GM21367 (cell line): ENCODE results near the gene NENF.
A peak's percentile ranks its signal among the peaks of the same experiment; 100 is the strongest.
"Not testable (repeated sequence)": the region's sequence is repeated elsewhere in the genome, so short reads cannot be mapped to it uniquely, and the experiment has no call there.

Source experiments
- ATAC-seq: cut with Tn5 transposase; IDR thresholded peaks from one replicate; pipeline ENCODE4 v1.9.1; 2021; ENCODE audit not compliant: unreplicated experiment

The NENF gene

DNA sequence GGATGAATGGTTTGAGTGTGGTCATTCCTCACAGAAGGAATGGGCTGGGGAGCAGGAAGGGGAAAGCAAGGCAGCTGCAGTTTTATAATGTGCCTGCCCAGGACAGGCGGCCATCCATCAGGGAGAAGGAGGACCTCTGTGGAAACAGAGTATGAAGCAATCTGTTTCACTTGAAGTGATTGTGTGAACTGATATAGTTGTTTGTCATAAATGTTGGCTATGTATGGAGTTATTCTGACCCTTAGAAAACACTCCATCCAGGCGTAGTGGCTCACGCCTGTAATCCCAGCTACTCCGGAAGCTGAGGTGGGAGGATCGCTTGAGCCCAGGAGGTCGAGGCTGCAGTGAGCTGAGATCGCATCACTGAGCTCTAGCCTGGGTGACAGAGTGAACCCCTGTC, 46.5 kb downstream of the NENF start:
- ATAC-seq, result no peak

DNA sequence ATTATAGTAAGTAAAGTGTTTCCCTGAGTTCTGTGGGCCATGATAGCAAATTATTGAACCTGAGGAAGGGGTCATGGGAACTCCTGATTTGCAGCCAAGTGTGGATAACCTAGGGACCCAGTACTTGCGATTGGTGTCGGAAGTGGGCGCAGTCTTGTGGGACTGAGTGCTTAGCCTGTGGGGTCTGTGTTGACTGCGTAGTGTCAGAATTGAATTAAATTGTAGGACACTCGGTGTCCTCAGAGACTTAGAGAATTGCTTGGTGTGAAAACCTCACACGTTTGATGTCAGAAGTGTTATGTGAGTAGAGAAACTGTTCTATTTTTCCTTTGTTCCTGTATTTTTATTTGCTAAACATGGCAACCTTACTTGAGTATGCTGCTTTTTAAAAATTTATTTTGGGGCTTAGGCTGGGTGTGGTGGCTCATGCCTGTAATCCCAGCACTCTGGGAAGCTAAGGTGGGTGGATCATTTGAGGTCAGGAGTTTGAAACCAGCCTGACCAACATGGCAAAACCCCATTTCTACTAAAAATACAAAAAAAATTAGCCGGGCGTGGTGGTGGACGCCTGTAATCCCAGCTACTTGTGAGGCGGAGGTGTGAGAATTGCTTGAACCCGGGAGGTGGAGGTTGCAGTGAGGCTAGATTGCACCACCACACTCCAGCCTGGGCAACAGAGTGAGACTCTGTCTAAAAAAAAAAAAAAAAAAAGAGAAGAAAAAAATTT, 48.2 kb downstream of the NENF start:
- ATAC-seq, result not testable (repeated sequence)

DNA sequence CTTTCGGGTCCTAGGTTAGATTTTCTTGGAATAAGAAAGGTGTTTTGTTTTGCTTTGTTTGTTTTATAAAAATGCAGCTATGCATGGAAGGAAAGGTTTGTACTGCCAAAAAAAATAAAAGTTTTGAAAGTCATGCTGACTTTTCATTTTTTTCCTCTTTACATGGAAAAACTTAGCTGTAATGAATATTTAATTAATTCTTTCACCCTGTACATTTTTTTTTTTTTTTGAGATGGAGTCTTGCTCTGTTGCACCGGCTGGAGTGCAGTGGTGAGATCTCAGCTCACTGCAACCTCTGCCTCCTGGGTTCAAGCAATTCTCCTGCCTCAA, 48.7 kb downstream of the NENF start:
- no peak for ATAC-seq

DNA sequence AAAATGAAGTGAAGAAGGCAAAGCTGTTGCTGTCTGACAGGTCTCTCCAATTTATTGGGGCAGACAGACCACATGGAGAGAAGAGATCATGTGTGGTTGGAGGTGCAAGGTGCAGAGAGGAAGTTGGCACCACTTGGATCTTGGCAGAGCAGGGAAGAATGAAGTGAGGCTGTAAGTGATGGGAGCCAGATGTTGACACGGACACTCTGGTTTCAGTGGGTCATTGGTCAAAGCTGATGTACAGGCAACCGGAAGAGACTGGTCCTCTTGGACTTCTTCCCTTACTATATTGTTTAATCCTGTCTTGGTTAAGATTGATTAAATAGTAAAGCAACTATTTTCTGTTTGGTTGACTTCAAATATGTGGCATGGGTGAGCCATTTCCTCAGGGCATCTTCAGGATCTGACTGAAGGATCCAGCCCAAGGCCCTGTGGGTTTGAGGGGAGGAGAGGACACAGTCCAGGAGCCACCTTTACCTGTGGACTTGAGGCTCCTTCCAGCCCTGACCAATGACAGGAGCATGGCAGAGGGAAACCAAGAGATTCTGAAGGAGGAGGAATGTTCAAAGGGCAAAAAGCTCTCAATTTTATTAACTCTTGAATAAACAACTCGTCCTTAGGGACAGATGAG, 49.4 kb downstream of the NENF start:
- ATAC-seq, result no peak

DNA sequence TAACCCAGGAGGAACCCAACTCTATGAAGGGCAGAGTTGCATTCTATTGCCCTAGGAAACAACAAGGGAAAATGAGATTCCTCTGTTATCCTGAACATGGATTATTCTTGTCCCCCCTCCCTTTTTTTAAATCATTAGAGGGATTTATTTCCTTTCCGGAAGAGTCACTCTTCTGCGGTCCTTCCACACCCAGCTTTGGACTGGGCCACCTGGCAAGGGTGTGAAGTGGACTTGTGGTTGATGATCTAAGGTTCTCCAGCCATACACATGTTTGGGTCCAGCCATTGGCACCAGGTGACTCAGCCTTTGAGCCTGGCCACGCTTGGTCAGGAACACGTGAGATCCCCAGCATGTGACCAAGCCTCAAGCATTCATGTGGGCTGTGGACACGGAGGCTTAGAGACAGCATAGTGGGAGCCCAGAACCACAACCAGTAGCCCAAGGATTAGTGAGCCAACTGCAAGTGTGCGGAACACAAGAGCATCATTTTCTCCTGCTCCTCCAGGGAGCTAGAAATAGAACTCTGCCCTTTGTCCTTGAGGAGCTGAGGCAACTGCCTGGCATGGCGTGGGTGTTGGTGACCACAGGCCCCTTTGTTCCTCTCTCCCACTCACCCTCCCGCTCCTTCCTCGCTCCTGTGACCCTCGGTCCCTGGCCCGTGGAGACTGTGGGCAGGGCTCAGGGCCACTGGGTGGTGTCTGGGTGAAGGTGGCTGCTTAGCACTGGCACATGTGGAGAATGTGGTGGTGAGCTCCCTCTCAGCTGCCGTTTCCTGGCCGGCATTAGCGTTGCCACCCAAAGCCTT, 50.1 kb downstream of the NENF start:
- ATAC-seq, result no peak

DNA sequence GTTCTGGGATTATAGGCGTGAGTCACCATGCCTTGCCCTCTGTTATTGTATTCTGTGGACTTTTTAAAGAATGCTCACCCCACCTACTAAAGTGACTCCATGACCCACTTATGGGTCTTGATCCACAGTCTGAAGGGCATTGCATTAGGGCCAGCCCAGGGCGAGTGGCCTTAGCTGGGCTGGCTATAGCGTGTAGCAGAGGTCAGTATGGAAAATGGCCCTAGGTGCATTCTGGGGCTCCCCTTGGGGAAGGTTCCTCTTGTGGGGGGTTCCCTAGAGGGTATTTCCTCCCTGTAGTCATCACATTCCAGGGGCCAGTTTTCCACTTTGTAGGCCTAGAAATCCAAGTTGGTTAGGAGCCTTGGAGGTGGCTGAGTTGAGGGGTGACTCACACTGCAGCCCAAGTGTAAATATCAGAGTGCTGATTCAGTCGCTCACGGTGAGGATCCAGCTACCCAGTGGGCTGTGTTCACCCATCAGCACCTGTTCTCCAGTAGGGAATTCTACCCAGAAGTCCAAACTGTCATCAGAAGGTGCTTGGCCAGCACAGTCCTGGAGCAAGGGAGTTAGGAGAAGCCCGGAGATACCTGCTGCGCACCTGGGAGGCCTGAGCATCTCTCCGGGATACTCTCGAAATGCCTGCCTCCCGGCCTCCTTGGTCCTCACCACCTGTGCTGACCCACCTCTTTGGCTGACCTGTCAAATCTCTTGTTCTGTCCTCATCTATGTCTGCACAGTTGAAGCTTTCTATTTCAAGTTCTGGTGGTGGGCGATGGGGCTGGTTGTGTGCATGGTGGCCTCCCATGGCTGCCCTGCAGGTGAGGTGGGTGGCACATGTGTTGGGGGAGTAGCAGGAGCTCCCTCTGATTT, 52.2 kb downstream of the NENF start:
- ATAC-seq, result no peak

DNA sequence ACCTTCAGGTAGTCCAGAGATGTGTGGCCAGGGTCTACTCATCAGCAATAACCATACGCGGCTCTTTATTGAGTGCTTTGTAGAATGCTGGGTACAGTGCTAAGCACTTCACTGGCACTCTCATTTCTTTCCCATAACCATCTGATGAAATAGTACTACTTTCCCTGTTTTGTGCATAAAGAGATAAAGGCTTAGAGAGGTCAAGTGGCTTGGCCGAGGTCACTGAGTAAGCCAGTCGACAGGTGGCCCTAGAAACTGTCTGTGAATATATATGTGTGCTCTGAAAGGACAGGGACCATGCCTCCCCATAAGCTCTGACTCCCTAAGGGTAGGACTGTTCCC, 52.8 kb downstream of the NENF start:
- no peak for ATAC-seq

DNA sequence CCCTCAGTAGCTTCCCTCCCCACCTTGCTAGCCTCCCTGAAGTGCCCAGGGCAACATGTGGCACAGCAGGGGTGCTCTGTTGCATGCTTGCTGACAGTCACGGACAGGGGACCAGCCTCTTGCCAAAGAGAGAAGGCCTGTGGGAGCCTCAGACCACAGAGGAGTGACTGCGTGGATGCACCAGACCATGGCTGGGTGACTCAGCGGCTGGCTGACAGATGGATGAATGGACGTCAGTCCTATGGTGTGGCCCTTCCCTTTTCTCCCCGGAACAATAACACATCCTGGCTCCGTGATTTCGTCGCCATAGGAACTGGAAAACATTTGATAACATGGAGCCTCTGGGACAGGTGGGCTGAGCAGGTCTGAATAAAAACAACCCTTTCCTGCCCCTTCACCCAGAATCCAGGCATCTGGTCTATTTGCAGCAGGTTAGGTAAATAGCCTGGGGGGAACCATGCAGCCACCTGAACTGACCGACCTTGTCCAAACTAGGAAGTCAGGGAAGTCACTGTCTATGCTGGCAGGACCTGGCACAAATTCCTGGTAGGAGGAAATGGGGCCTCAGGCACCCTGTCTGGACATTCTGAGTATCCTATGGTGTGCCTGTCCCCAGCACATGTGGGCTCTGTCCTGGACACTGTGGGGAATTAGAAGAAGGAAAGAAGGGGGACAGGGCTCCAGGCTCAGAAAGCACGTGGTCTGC, 53.3 kb downstream of the NENF start:
- no peak for ATAC-seq

DNA sequence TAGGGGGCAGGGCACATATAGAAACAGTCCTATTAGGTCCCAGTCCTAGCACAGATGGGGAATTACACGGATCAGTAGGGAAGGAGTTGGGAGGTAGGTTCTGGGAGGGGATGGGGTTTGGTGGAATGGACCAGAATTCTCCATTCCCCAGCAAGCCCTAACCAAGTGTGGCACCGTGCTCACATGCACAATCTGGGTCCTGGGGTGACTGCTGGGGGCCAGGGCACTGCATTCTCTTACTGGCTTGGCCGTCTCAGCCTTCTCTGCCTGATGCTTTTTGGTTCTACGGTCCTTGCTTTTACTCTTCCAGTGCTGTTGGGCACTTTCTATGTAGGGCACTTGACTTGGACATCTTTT, 53.9 kb downstream of the NENF start:
- ATAC-seq, result no peak

DNA sequence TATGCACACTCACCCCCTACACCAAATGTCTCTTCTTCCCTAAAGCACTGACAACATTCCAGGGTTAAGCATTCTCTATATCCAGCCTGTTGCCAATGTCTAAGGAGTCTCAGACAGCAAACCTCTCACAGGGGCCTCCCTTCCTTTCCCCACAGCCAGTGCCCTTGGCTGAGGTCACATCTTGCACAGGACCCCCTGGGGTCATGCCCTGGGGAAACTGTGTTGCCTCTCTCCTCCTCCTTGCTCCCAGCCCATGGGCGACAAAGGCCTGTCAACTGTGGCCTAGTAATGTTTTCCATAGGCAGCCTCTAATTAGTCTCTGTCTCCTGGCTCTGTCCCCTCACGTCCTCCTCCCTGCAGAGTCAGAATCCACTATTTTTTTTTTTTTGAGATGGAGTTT, 54.6 kb downstream of the NENF start:
- ATAC-seq, result no peak

DNA sequence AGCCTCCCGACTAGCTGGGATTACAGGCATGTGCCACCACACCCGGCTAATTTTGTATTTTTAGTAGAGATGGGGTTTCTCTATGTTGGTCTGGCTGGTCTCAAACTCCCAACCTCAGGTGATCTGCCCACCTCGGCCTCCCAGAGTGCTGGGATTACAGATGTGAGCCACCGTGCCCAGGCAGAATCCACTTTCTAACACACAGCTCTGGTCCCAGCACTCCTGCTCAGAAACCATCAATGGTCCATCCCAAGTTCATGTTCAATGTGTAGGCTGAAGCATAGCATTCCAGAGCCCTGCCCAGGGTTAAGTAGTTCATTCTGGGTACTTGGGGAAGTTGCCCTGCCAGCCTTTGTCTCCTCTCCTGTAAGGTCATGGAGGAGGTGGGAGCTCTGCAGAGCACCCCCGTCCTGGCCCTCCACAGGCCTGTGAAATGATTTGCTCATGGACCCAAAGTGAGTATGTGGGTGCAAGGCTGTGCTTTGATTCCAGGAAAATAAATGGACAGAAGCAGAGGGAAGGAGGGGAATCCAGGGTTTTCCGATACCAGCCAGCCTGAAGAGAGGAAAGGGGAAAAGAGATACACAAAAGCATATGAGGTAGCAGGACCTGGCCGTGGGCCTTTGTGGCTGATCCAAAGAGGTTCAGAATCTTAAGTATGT, 55.2 kb downstream of the NENF start:
- ATAC-seq, result no peak

DNA sequence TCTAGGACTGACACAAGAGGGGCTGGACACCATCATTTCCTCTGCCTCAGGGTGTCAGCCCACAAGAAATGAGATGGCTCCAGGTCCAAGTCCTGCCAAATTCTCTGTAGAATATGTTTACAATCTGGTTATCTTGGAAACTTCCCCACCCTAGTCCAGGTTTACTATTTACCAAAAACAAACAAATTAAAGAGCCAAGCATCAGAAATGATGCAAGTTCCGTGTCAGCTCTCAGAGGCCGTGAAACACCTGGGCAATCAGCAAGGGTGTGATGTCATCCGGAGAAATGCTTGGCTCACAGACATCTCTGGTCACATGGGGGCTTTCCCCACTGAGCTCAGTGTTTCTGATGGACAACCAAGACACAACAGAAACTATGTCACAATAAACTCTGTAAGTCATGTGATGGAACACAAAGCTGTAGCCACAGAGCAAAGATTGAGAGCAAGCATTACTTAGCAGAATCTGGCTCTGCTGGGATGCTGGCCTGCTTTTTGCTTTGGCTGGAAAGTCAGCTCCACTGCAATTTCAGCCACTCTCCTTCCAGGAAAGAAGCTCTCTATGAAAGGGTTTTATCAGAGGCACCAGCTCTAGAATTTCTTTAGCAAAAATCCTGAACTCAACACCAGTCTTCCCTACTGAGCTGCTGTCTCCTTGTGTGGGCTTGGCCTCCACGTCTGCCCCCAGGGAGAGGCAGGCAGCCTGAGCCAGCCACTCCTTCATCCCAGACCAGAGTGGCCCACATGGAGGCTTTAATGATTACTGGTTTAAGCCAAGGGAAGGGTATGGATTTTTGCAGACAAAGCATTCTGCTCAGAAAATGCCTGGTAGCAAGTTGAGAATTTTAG, 55.9 kb downstream of the NENF start:
- ATAC-seq, result peak; percentile 61

DNA sequence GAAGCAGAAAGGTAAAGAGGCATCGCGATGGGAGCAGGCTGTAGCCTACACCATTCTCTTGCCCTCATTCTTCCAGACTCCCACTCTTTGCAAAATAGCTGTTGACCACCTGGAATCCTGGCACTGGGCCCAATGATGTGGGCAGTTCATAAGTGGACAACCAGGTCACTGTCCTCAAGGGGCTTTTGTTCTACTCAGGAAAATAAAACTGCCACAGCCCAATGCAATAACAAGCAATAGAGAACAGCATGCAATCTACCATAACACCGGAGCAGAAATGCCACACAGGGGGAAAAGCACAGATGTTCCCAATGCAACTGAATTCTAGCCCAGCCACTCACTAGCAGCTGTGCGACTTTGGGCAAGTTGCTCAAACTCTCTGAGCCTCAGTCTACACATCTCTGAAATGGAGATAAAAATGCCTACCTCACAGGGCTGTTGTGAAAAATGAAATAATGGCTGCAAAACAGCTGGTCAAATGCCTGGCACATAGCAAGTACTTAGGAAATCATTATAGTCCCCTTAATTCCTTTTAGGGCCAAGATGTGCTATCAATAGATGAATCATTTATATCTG, 56.7 kb downstream of the NENF start:
- ATAC-seq, result no peak

DNA sequence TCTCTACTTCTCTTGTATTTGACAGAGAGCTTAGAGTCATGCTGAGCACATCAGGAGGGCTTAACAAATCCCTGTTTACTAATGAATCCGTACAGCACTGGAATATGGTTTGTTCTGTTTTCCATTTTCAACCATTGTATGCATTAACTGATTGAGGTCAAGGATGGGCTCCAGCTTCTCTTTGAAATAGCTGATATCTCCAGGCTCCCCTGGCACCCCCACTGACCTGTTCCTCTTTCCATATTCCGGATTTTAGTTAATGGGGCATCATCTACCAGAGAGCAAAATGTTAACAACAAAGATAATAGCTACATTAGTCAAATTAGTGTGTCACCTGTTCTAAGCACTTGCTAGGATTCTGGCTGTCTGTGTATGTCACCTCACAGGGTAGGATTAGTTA, 57.6 kb downstream of the NENF start:
- ATAC-seq, result no peak

DNA sequence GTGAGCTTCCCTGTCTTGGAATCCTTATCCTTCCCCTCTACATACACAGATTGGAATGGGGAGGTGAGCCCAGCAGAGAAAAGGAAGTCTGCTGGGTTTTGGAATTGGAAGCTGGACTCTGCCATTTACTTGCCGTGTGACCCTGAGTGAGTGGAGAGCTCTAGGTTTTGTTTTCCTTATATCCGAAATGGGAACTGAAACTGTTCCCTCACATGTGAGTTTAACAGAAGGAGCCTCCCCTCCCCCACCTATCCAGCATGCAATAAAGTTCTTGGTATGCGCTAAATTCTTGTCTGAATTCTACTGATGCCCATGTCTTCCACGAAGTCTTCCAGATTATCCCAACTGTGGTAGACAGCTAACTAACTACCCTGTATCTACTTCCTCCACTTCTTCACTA, 58.7 kb downstream of the NENF start:
- ATAC-seq, result no peak
